ENCODE measurements around the gene NRTN. TPM values are rescaled to one million over a fixed set of nuclear protein-coding genes. Genes with fewer than 3 reads are reported as not detected.
"Not testable (repeated sequence)": the region's sequence is repeated elsewhere in the genome, so short reads cannot be mapped to it uniquely, and the experiment has no call there.

The NRTN gene
- total RNA-seq, 1 experiment from 2014 or later = 1.9 TPM

DNA sequence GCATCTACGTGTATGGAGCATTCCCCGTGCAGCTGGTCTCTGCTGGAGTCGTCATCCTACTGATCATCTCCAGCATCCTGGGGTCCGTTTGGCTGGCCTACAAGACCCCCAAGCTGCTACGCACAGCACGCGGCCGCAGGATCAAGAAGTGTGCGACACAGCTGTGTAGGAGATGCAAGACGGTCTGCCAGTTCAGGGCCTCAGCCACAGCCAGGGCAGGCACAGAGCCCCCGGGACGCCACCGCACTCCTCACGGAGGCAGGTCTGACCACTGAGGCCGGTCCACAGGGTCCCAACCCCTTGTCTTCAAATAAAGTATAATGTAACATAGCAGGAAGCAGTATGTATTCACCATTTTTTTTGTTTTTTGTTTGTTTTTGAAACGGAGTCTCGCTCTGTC lies 26.5 kb upstream of the NRTN start:
- H2AFZ ChIP-seq = no peak overlapping the region
- H3K9me2 ChIP-seq (ENCODE audit: insufficient read depth) = no peaks in the 10 kb centered on the region
- ChIA-PET CTCF (interaction anchor here (0.6 kb wide), 1 partner anchor 31 kb away, joined by 14 read pairs; no protein-coding TSS in a partner anchor), POLR2A (ENCODE audit: unreplicated experiment) (no interaction called here)
- no peak overlapping the region for H3K4me3 ChIP-seq
- no peaks in the 10 kb centered on the region for H3K27me3 ChIP-seq (ENCODE audit: insufficient read depth, low read depth)
- DNase-seq = no peak
- intact Hi-C loops (cut with micrococcal nuclease; ENCODE audit: unreplicated experiment) = loop anchor here (10.0 kb wide), 1 partner anchor 266 kb away; no protein-coding TSS in a partner anchor
- H3K79me2 ChIP-seq (ENCODE audit: low read depth) = no peaks in the 10 kb centered on the region
- TF ChIP-seq EZH2 (IDR thresholded peaks at IDR 0.05; ENCODE audit: low read depth) = no peak
- TF ChIP-seq, protein P1, sequence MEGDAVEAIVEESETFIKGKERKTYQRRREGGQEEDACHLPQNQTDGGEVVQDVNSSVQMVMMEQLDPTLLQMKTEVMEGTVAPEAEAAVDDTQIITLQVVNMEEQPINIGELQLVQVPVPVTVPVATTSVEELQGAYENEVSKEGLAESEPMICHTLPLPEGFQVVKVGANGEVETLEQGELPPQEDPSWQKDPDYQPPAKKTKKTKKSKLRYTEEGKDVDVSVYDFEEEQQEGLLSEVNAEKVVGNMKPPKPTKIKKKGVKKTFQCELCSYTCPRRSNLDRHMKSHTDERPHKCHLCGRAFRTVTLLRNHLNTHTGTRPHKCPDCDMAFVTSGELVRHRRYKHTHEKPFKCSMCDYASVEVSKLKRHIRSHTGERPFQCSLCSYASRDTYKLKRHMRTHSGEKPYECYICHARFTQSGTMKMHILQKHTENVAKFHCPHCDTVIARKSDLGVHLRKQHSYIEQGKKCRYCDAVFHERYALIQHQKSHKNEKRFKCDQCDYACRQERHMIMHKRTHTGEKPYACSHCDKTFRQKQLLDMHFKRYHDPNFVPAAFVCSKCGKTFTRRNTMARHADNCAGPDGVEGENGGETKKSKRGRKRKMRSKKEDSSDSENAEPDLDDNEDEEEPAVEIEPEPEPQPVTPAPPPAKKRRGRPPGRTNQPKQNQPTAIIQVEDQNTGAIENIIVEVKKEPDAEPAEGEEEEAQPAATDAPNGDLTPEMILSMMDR (conservative IDR thresholded peaks at IDR 0.05) = no peak
- no TSS peak for BruUV-seq (replicated peaks)
- no peak overlapping the region for H3K4me2 ChIP-seq
- H3K36me3 ChIP-seq (ENCODE audit: low read depth) = no peaks in the 10 kb centered on the region
- H3K27ac ChIP-seq = no peak overlapping the region
- H3F3A ChIP-seq (ENCODE audit: insufficient read depth, low read depth) = no peaks in the 10 kb centered on the region
- no peaks in the 10 kb centered on the region for H3K4me1 ChIP-seq (replicated peaks; ENCODE audit: insufficient read depth)
- H4K20me1 ChIP-seq (ENCODE audit: insufficient read depth) = no peaks in the 10 kb centered on the region
- H3K9me3 ChIP-seq (ENCODE audit: insufficient read depth, low read depth) = no peaks in the 10 kb centered on the region

DNA sequence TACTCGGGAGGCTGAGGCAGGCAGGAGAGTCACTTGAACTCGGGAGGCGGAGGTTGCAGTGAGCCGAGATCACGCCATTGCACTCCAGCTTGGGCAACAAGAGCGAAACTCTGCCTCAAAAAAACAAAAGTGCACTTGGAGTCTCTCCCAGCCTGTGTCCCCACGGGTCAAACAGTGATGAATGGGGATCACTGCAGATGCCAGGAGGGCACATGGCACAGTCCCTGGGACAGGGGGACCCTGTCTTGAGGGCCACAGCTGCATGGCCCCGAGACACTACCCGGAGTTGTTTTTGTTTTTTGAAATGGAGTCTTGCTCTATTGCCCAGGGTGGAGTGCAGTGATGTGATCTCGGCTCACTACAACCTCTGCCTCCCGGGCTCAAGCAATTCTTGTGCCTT lies 24.0 kb upstream of the NRTN start:
- H3K9me3 ChIP-seq (ENCODE audit: insufficient read depth, low read depth); H3K27ac ChIP-seq; BruUV-seq (replicated peaks); H3F3A ChIP-seq (ENCODE audit: insufficient read depth, low read depth); H3K27me3 ChIP-seq (ENCODE audit: insufficient read depth, low read depth); H3K79me2 ChIP-seq (ENCODE audit: low read depth); H3K4me3 ChIP-seq; H3K9me2 ChIP-seq (ENCODE audit: insufficient read depth); H3K4me1 ChIP-seq (replicated peaks; ENCODE audit: insufficient read depth); intact Hi-C loops (cut with micrococcal nuclease; ENCODE audit: unreplicated experiment); H3K4me2 ChIP-seq; H2AFZ ChIP-seq; DNase-seq; H4K20me1 ChIP-seq (ENCODE audit: insufficient read depth); H3K36me3 ChIP-seq (ENCODE audit: low read depth); POLR2A ChIA-PET (ENCODE audit: unreplicated experiment): not testable (repeated sequence)
- CTCF ChIA-PET = interaction anchor here (0.6 kb wide), 1 partner anchor 884 kb away, joined by 4 read pairs; no protein-coding TSS in a partner anchor

DNA sequence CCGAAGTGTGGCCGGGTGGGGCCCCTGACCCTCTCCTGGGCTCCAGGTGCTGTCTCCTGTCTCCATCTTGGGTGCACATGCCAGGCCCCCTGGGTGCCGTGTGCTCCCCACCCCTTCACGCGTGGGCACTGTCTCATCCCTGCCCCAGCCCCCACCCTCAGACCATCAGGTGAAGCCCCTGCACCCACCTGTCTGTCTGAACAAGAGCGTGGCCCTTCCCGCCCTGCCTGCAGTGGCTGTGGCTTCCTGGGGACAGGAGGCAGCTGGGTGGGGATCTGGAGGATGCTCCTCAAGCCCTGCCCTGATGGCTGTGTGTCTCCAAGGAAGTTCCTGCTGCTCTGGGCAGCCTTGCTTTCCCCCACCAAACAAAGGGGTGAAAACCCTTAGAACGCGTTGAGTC lies 22.5 kb upstream of the NRTN start:
- Histone ChIP-seq H3K27me3 (ENCODE audit: insufficient read depth, low read depth) (no peaks in the 10 kb centered on the region), H4K20me1 (ENCODE audit: insufficient read depth) (no peaks in the 10 kb centered on the region), H3K4me3 (no peak overlapping the region), H3K79me2 (ENCODE audit: low read depth) (no peaks in the 10 kb centered on the region), H3K36me3 (ENCODE audit: low read depth) (no peaks in the 10 kb centered on the region), H3K9me2 (ENCODE audit: insufficient read depth) (no peaks in the 10 kb centered on the region), H3K9me3 (ENCODE audit: insufficient read depth, low read depth) (no peaks in the 10 kb centered on the region), H3K27ac (no peak overlapping the region), H2AFZ (no peak overlapping the region), H3K4me1 (replicated peaks; ENCODE audit: insufficient read depth) (no peaks in the 10 kb centered on the region), H3F3A (ENCODE audit: insufficient read depth, low read depth) (no peaks in the 10 kb centered on the region), H3K4me2 (no peak overlapping the region)
- no TSS peak for BruUV-seq (replicated peaks)
- DNase-seq = no peak
- intact Hi-C loops (cut with micrococcal nuclease; ENCODE audit: unreplicated experiment) = no loop called here
- ChIA-PET CTCF (no interaction called here), POLR2A (ENCODE audit: unreplicated experiment) (no interaction called here)
- TF ChIP-seq, protein P1 (conservative IDR thresholded peaks at IDR 0.05) = no peak
